Astrocyte of the spinal cord (primary cell): Measurements from ENCODE around the gene CDKAL1.

Source experiments
- DNase-seq: peaks from one replicate; pipeline ENCODE4 v3.0.0; 2011; ENCODE audit warnings: low read depth, low spot score
- H3K4me3 ChIP-seq: 2 replicates; pipeline ENCODE4 v1.5.1; 2011; ENCODE audit warnings: low read depth, mild to moderate bottlenecking, low read length, moderate library complexity
- CTCF ChIP-seq: IDR thresholded peaks from 2 replicates; pipeline ENCODE4 v1.5.1; 2012; ENCODE audit warnings: low read depth, mild to moderate bottlenecking, low read length, inconsistent platforms
- in situ Hi-C: cut with HindIII; loops from 2 replicates; pipeline ENCODE4 v1.10.0; 2017; ENCODE audit warnings: low sequenced_read_pairs

The CDKAL1 gene

GRCh38 chr6:21213492-21213891, 679.2 kb downstream of the CDKAL1 start:
- TF ChIP-seq CTCF: no peak
- in situ Hi-C loops: no loop called here
- no peak overlapping the region for H3K4me3 ChIP-seq
- no peak for DNase-seq

- in situ Hi-C loops: no loop called here
- no peak for TF ChIP-seq CTCF
- H3K4me3 ChIP-seq: no peak overlapping the region
- DNase-seq: no peak
These were observed 680.6 kb downstream of the CDKAL1 start for GRCh38 chr6:21214738-21215448.

GRCh38 chr6:21219241-21219640, 685.0 kb downstream of the CDKAL1 start:
- TF ChIP-seq CTCF: no peak
- no peak for DNase-seq
- in situ Hi-C loops: no loop called here
- H3K4me3 ChIP-seq: no peak overlapping the region

- no peak for DNase-seq
- in situ Hi-C loops: no loop called here
- TF ChIP-seq CTCF: no peak
- no peak overlapping the region for H3K4me3 ChIP-seq
These were observed 685.6 kb downstream of the CDKAL1 start for GRCh38 chr6:21219856-21220255.

- no peak overlapping the region for H3K4me3 ChIP-seq
- in situ Hi-C loops: no loop called here
- no peak for TF ChIP-seq CTCF
- no peak for DNase-seq
These were observed 686.2 kb downstream of the CDKAL1 start for GRCh38 chr6:21220271-21220987.

- no peak for DNase-seq
- in situ Hi-C loops: no loop called here
- no peak overlapping the region for H3K4me3 ChIP-seq
- no peak for TF ChIP-seq CTCF
These were observed 688.4 kb downstream of the CDKAL1 start for GRCh38 chr6:21222656-21223055.
